Esophagus mucosa (tissue), 1 donor: ENCODE measurements around the gene DPM3. TPM values are rescaled to one million over a fixed set of nuclear protein-coding genes. Genes with fewer than 3 reads are reported as not detected.

ENCODE experiments used
- ATAC-seq: fragments of 200-7000 bp; cut with Tn5 transposase; one replicate; pipeline ENCODE4 v1.9.1; 2020
- total RNA-seq: library from RNA; stranded (reverse); gene quantifications from one replicate; pipeline ENCODE4 v1.2.4, GENCODE V29; 2023
- donor health status: DM: yes; HTN: yes; CAD: no.

DPM3 gene
- total RNA-seq, 1 donor from 2014 or later: 62.4 TPM

- no peak for ATAC-seq
These were observed 48.2 kb downstream of the DPM3 start for GRCh38 chr1:155092131-155092530.

GRCh38 chr1:155091071-155092051 is 49.0 kb downstream of the DPM3 start:
- ATAC-seq: peak; percentile 58

Other genes with a start within 250 kb of the DPM3 start
- gene PMVK, start 203.8 kb downstream of the DPM3 start, total RNA-seq: 55.6 TPM
- gene PBXIP1, start 184.4 kb downstream of the DPM3 start, total RNA-seq: 9.2 TPM
- gene PYGO2, start 178.7 kb downstream of the DPM3 start, total RNA-seq: 17.3 TPM
- 68.0 TPM for gene SHC1, start 169.8 kb downstream of the DPM3 start, total RNA-seq
- gene CKS1B, start 165.8 kb downstream of the DPM3 start, total RNA-seq: 74.5 TPM
- gene FLAD1, start 157.2 kb downstream of the DPM3 start, total RNA-seq: 29.6 TPM
- not detected for gene LENEP, start 146.9 kb downstream of the DPM3 start, total RNA-seq
- 132 TPM for gene ZBTB7B, start 137.7 kb downstream of the DPM3 start, total RNA-seq
- 1.3 TPM for gene DCST2, start 106.8 kb downstream of the DPM3 start, total RNA-seq
- gene DCST1, start 106.7 kb downstream of the DPM3 start, total RNA-seq: 0.32 TPM
- gene ADAM15, start 89.2 kb downstream of the DPM3 start, total RNA-seq: 167 TPM
- gene EFNA4, start 76.8 kb downstream of the DPM3 start, total RNA-seq: 12.1 TPM
- 20.6 TPM for gene EFNA3, start 61.7 kb downstream of the DPM3 start, total RNA-seq
- 40.9 TPM for gene EFNA1, start 12.7 kb downstream of the DPM3 start, total RNA-seq
- gene SLC50A1, start 4.7 kb downstream of the DPM3 start, total RNA-seq: 42.9 TPM
- gene KRTCAP2, start 32.8 kb upstream of the DPM3 start, total RNA-seq: 111 TPM
- gene TRIM46, start 33.3 kb upstream of the DPM3 start, total RNA-seq: 0.12 TPM
- 14.5 TPM for gene THBS3, start 67.4 kb upstream of the DPM3 start, total RNA-seq
- 36.5 TPM for gene MTX1, start 68.2 kb upstream of the DPM3 start, total RNA-seq
- 24.9 TPM for gene ENTREP3, start 115.0 kb upstream of the DPM3 start, total RNA-seq
- gene SCAMP3, start 121.8 kb upstream of the DPM3 start, total RNA-seq: 43.3 TPM
- 16.9 TPM for gene CLK2, start 133.0 kb upstream of the DPM3 start, total RNA-seq
- gene HCN3, start 136.9 kb upstream of the DPM3 start, total RNA-seq: 1.7 TPM
- gene PKLR, start 160.9 kb upstream of the DPM3 start, total RNA-seq: 0.20 TPM
- gene FDPS, start 168.3 kb upstream of the DPM3 start, total RNA-seq: 401 TPM
- gene RUSC1, start 180.4 kb upstream of the DPM3 start, total RNA-seq: 40.7 TPM